Effector CD4-positive, alpha-beta T cell (primary cell): ENCODE measurements around the gene ICOSLG.
"Not testable (repeated sequence)": the region's sequence is repeated elsewhere in the genome, so short reads cannot be mapped to it uniquely, and the experiment has no call there.

Source experiments
- DNase-seq: peaks from one replicate; pipeline ENCODE4 v3.0.0-alpha.2; 2020

Gene ICOSLG

GRCh38 chr21:44175189-44175588 lies 65.6 kb downstream of the ICOSLG start:
- not testable (repeated sequence) for DNase-seq
